Neutrophil (primary cell): Measurements from ENCODE around the gene HUWE1.

Source experiments
- H3K27ac ChIP-seq: fragments of 200-600 bp; sonication (generic); 2 replicates; pipeline ENCODE4 v1.5.1; 2016; ENCODE audit warnings: mild to moderate bottlenecking, moderate library complexity
- H3K27me3 ChIP-seq: fragments of 200-600 bp; sonication (generic); 2 replicates; pipeline ENCODE4 v1.6.0; 2016; ENCODE audit warnings: mild to moderate bottlenecking
- H3K36me3 ChIP-seq: fragments of 200-600 bp; sonication (generic); 2 replicates; pipeline ENCODE4 v1.5.1; 2017
- H3K4me1 ChIP-seq, 2 experiments: fragments of 200-600 bp in 1 of 2; sonication (generic) in 1 of 2; 1 replicate in 1 of 2; 2 replicates in 1 of 2; pipeline versions ENCODE4 v1.5.1 to v1.6.1; 2013 to 2016; ENCODE audit warnings: low read depth in 1 of 2, low read length in 1 of 2, mild to moderate bottlenecking in 1 of 2, moderate library complexity in 1 of 2; ENCODE audit not compliant: control insufficient read depth in 1 of 2, insufficient read depth in 1 of 2
- H3K4me3 ChIP-seq, 2 experiments: fragments of 200-600 bp in 1 of 2; sonication (generic) in 1 of 2; 1 replicate in 1 of 2; 2 replicates in 1 of 2; pipeline ENCODE4 v1.5.1; 2013 to 2016; ENCODE audit warnings: low read depth in 1 of 2, low read length in 1 of 2, mild to moderate bottlenecking in 1 of 2, moderate library complexity in 1 of 2
- H3K9me3 ChIP-seq: fragments of 200-600 bp; sonication (generic); 2 replicates; pipeline ENCODE4 v1.5.1; 2016
- TF ChIP-seq, protein P1 (sequence below): fragments of 200-600 bp; sonication (generic); IDR thresholded peaks from 2 replicates; pipeline ENCODE4 v1.5.1; 2016; ENCODE audit warnings: antibody characterized with exemption

The HUWE1 gene

DNA sequence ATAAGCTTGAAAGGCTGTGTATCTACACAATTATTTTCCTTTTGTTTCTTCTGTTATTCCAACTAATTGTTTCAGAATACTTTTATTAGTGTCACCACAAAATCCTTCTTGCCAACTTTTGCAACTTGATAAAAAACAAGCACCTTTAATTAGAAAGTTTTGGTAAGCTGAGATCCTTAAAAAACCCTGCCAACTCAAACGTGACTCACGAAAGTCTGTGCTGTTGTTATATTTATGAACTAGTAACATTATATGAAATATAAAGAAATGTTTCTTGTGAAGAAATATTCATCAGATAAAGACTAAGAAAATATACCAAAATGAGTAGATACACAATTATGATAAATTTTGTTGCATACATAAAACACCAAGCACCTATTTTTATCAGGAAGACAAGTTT, 49.0 kb downstream of the HUWE1 start:
- no peak overlapping the region for H3K4me3 ChIP-seq
- no peaks in the 10 kb centered on the region for H3K9me3 ChIP-seq
- no peaks in the 10 kb centered on the region for H3K4me1 ChIP-seq
- no peak overlapping the region for H3K27ac ChIP-seq
- H3K36me3 ChIP-seq: peaks cover 27% of the 10 kb centered on the region
- no peaks in the 10 kb centered on the region for H3K27me3 ChIP-seq
- TF ChIP-seq, protein P1, sequence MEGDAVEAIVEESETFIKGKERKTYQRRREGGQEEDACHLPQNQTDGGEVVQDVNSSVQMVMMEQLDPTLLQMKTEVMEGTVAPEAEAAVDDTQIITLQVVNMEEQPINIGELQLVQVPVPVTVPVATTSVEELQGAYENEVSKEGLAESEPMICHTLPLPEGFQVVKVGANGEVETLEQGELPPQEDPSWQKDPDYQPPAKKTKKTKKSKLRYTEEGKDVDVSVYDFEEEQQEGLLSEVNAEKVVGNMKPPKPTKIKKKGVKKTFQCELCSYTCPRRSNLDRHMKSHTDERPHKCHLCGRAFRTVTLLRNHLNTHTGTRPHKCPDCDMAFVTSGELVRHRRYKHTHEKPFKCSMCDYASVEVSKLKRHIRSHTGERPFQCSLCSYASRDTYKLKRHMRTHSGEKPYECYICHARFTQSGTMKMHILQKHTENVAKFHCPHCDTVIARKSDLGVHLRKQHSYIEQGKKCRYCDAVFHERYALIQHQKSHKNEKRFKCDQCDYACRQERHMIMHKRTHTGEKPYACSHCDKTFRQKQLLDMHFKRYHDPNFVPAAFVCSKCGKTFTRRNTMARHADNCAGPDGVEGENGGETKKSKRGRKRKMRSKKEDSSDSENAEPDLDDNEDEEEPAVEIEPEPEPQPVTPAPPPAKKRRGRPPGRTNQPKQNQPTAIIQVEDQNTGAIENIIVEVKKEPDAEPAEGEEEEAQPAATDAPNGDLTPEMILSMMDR: no peak

- TF ChIP-seq, protein P1: no peak
- no peak overlapping the region for H3K27ac ChIP-seq
- H3K4me1 ChIP-seq: no peaks in the 10 kb centered on the region
- H3K36me3 ChIP-seq: peaks cover 69% of the 10 kb centered on the region
- H3K9me3 ChIP-seq: no peaks in the 10 kb centered on the region
- no peaks in the 10 kb centered on the region for H3K27me3 ChIP-seq
- H3K4me3 ChIP-seq: no peak overlapping the region
These were observed 55.4 kb downstream of the HUWE1 start for GRCh38 chrX:53631156-53631555.

GRCh38 chrX:53630261-53630660, 56.3 kb downstream of the HUWE1 start:
- H3K9me3 ChIP-seq: no peaks in the 10 kb centered on the region
- peaks cover 71% of the 10 kb centered on the region for H3K36me3 ChIP-seq
- no peak overlapping the region for H3K4me3 ChIP-seq
- no peaks in the 10 kb centered on the region for H3K4me1 ChIP-seq
- no peak overlapping the region for H3K27ac ChIP-seq
- TF ChIP-seq, protein P1: no peak
- H3K27me3 ChIP-seq: no peaks in the 10 kb centered on the region

DNA sequence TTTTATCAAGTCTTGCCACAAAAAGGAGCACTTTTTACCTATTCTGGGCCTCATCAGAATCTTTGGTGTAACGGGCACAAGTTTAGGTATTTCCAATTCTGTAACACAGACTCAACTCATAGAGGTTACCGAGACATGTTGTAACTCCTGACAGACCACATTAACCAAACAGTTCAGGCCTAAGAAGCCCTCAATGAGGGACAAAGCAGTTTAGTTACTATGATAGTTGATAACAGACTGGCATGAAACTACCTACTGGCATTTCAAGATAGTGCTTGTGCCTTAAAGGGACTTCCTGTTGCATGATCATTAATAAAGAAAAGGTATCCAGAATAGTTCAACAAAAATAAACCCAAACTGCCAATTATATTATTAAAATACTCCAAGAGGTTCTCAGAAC, 64.1 kb downstream of the HUWE1 start:
- Histone ChIP-seq H3K4me1 (no peaks in the 10 kb centered on the region), H3K36me3 (peaks cover 54% of the 10 kb centered on the region), H3K4me3 (no peak overlapping the region), H3K27ac (no peak overlapping the region), H3K27me3 (no peaks in the 10 kb centered on the region), H3K9me3 (no peaks in the 10 kb centered on the region)
- TF ChIP-seq, protein P1: no peak

GRCh38 chrX:53621418-53621986, 65.0 kb downstream of the HUWE1 start:
- H3K27ac ChIP-seq: no peak overlapping the region
- H3K4me3 ChIP-seq: no peak overlapping the region
- H3K4me1 ChIP-seq: no peaks in the 10 kb centered on the region
- H3K27me3 ChIP-seq: no peaks in the 10 kb centered on the region
- no peaks in the 10 kb centered on the region for H3K9me3 ChIP-seq
- TF ChIP-seq, protein P1: no peak
- peaks cover 54% of the 10 kb centered on the region for H3K36me3 ChIP-seq

DNA sequence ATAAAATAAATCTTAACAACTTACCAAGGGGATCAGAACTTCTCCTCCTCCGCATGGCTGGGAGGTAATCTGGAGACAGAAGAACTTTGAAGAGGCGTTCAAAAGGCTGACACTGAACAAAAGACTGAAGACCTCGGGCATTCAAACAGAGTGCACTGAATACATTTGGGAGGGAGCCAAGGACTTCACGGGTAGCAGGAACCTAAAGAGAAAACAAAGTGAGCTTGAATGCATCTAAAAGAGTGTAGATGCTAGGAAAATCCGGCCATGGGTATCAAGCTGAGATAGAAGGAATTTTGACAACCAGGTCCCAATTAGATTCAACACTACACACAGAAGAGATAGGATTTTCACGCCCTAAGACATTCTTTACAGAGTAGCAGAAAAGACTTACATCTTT, 69.6 kb downstream of the HUWE1 start:
- H3K4me1 ChIP-seq: no peaks in the 10 kb centered on the region
- no peaks in the 10 kb centered on the region for H3K27me3 ChIP-seq
- no peaks in the 10 kb centered on the region for H3K9me3 ChIP-seq
- H3K27ac ChIP-seq: no peak overlapping the region
- H3K36me3 ChIP-seq: peaks cover 71% of the 10 kb centered on the region
- TF ChIP-seq, protein P1: no peak
- no peak overlapping the region for H3K4me3 ChIP-seq
